Fibroblast of the conjunctiva (primary cell): ENCODE data around the gene AEBP1.

Experiments used
- DNase-seq: peaks from one replicate; pipeline ENCODE4 v3.0.0-alpha.2; 2010; ENCODE audit warnings: low read depth

The AEBP1 gene

GRCh38 chr7:44067064-44067951, 36.8 kb upstream of the AEBP1 start:
- no peak for DNase-seq

- no peak for DNase-seq
Observed at GRCh38 chr7:44068054-44068453, 36.1 kb upstream of the AEBP1 start.

- DNase-seq, result no peak
Observed at GRCh38 chr7:44071726-44072363, 32.3 kb upstream of the AEBP1 start.

GRCh38 chr7:44072364-44073231, 31.5 kb upstream of the AEBP1 start:
- peak; percentile 75 for DNase-seq

GRCh38 chr7:44073664-44074348, 30.3 kb upstream of the AEBP1 start:
- DNase-seq, result no peak

- no peak for DNase-seq
Observed at GRCh38 chr7:44074349-44074695, 29.8 kb upstream of the AEBP1 start.

GRCh38 chr7:44075296-44076075, 28.7 kb upstream of the AEBP1 start:
- no peak for DNase-seq

- DNase-seq, result no peak
Observed at GRCh38 chr7:44076101-44076895, 27.8 kb upstream of the AEBP1 start.

GRCh38 chr7:44077061-44077460, 27.1 kb upstream of the AEBP1 start:
- no peak for DNase-seq

GRCh38 chr7:44077681-44078091, 26.5 kb upstream of the AEBP1 start:
- DNase-seq, result no peak

GRCh38 chr7:44078521-44078920, 25.6 kb upstream of the AEBP1 start:
- DNase-seq, result no peak

- no peak for DNase-seq
Observed at GRCh38 chr7:44079331-44080021, 24.7 kb upstream of the AEBP1 start.

- DNase-seq, result no peak
Observed at GRCh38 chr7:44080118-44080517, 24.0 kb upstream of the AEBP1 start.

- DNase-seq, result no peak
Observed at GRCh38 chr7:44080686-44081265, 23.4 kb upstream of the AEBP1 start.

- no peak for DNase-seq
Observed at GRCh38 chr7:44081266-44081748, 22.8 kb upstream of the AEBP1 start.

GRCh38 chr7:44082541-44083207, 21.5 kb upstream of the AEBP1 start:
- DNase-seq, result peak; percentile 98

- DNase-seq, result no peak
Observed at GRCh38 chr7:44083796-44084195, 20.3 kb upstream of the AEBP1 start.

GRCh38 chr7:44084701-44085100, 19.4 kb upstream of the AEBP1 start:
- no peak for DNase-seq

GRCh38 chr7:44085546-44085945, 18.6 kb upstream of the AEBP1 start:
- DNase-seq, result no peak
